ENCODE measurements around the gene UGT8.

GRCh38 chr4:114658776-114659175, 60.2 kb downstream of the UGT8 start:
- TF ChIP-seq GABPA (IDR thresholded peaks at IDR 0.05; ENCODE audit: low read depth) (no peak), POLR2AphosphoS5 (IDR thresholded peaks at IDR 0.05; ENCODE audit: low read depth) (no peak)

All from HL-60 (cell line).